Progenitor cell of endocrine pancreas (in vitro differentiated cells): ENCODE measurements around the gene EPHA4. TPM values are rescaled to one million over a fixed set of nuclear protein-coding genes. Genes with fewer than 3 reads are reported as not detected.

Experiments
- DNase-seq: peaks from one replicate; pipeline ENCODE4 v3.0.0; 2021; ENCODE audit warnings: low spot score; ENCODE audit not compliant: unreplicated experiment
- H3K27ac Mint-ChIP-seq: 2 replicates; pipeline ENCODE4 v1.8.0; 2021; ENCODE audit warnings: mild to moderate bottlenecking, moderate library complexity, mixed read lengths
- H3K27me3 Mint-ChIP-seq: 2 replicates; pipeline ENCODE4 v1.8.0; 2021; ENCODE audit warnings: mixed read lengths
- H3K36me3 Mint-ChIP-seq: 2 replicates; pipeline ENCODE4 v1.8.0; 2022; ENCODE audit warnings: mixed read lengths; ENCODE audit not compliant: insufficient read depth
- H3K4me1 Mint-ChIP-seq: 2 replicates; pipeline ENCODE4 v1.8.0; 2021; ENCODE audit warnings: low read depth, mixed read lengths
- H3K4me3 Mint-ChIP-seq: 2 replicates; pipeline ENCODE4 v1.8.0; 2021; ENCODE audit warnings: low read depth, mild to moderate bottlenecking, moderate library complexity, mixed read lengths
- H3K9me3 Mint-ChIP-seq: 2 replicates; pipeline ENCODE4 v1.8.0; 2021; ENCODE audit warnings: low read depth, mixed read lengths
- total RNA-seq: library from RNA; stranded (reverse); gene quantifications from 2 replicates; pipeline ENCODE4 v1.2.1, GENCODE V29; 2021
- TF ChIP-seq, protein P1 (sequence below): fragments of 200-600 bp; sonication (generic); IDR thresholded peaks from one replicate; pipeline ENCODE4 v1.5.0; 2021; ENCODE audit warnings: antibody characterized with exemption, mild to moderate bottlenecking; ENCODE audit not compliant: unreplicated experiment

EPHA4 gene
- total RNA-seq, 1 donor from 2014 or later, result 41.4 TPM

DNA sequence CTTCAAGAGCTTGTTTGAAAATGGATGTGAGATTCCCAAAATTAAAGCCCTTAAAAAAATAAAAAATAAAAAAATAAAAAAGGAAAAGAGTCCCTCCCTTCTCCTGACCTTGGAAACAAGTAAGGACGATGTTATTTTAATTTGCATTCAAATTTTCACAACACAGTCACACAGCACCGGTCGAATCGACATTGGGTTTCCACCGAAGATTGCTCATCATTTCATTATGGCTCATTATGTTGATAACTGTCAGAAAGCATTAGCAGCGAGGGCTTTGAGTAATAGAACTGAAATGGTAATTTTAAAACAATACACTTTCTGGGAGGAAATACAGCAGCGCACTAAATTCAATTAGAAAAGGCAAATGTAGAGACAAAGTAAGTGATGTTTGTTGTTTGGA lies 78.7 kb downstream of the EPHA4 start:
- H3K27ac Mint-ChIP-seq, result no peak overlapping the region
- peaks cover 4% of the 10 kb centered on the region for H3K36me3 Mint-ChIP-seq
- TF ChIP-seq, protein P1, sequence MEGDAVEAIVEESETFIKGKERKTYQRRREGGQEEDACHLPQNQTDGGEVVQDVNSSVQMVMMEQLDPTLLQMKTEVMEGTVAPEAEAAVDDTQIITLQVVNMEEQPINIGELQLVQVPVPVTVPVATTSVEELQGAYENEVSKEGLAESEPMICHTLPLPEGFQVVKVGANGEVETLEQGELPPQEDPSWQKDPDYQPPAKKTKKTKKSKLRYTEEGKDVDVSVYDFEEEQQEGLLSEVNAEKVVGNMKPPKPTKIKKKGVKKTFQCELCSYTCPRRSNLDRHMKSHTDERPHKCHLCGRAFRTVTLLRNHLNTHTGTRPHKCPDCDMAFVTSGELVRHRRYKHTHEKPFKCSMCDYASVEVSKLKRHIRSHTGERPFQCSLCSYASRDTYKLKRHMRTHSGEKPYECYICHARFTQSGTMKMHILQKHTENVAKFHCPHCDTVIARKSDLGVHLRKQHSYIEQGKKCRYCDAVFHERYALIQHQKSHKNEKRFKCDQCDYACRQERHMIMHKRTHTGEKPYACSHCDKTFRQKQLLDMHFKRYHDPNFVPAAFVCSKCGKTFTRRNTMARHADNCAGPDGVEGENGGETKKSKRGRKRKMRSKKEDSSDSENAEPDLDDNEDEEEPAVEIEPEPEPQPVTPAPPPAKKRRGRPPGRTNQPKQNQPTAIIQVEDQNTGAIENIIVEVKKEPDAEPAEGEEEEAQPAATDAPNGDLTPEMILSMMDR, result no peak
- H3K27me3 Mint-ChIP-seq, result no peaks in the 10 kb centered on the region
- H3K4me1 Mint-ChIP-seq, result peaks cover 26% of the 10 kb centered on the region
- no peak for DNase-seq
- H3K4me3 Mint-ChIP-seq, result no peak overlapping the region
- no peaks in the 10 kb centered on the region for H3K9me3 Mint-ChIP-seq

DNA sequence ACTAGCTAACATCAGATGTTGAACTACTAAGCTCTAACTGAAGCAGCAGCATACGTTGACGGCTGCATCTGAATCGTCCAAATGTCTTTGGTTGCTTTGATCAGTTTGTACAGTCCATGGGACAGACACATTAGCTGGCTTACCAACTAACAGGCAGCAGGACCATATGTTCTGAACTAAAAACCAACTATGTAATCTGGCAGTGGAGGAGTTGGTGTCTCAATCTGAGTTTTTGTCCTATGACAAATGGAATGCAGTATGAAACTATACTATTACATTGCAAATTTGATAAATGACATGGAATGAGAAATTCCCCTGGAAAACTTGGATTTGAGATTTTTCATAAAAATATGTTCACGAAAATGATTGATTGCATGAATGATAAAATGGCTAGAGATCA lies 79.5 kb downstream of the EPHA4 start:
- Mint-ChIP-seq H3K27ac (no peak overlapping the region), H3K9me3 (no peaks in the 10 kb centered on the region), H3K27me3 (no peaks in the 10 kb centered on the region), H3K4me3 (no peak overlapping the region), H3K36me3 (peaks cover 2% of the 10 kb centered on the region), H3K4me1 (peaks cover 26% of the 10 kb centered on the region)
- TF ChIP-seq, protein P1, result no peak
- DNase-seq, result no peak

DNA sequence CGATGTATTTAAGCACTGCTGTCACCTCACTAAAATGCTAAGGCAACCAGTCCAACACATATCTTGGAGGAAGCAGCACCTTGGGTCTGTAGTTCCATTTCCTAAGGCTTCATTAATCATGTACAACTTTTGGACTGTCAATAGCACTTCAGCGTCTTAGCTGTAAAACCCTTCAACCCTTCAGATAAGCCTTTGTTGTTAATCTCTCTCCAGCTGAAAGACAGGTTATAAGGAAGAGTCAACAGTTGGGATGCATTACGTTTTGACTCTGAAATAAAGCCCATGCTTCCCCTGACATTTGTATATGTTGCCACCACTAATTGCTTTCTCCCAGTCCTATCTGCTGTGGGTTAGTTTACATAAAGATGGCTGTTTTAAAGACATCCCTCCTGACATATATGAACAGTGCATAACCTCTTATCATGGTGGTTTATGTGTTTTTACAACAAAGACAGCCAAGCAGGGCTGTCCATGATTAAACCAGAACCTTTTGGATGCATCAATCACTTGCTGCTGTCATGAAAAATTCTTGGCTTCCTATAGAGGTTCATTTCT lies 81.5 kb downstream of the EPHA4 start:
- Mint-ChIP-seq H3K4me3 (no peak overlapping the region), H3K27me3 (no peaks in the 10 kb centered on the region), H3K4me1 (peaks cover 22% of the 10 kb centered on the region), H3K36me3 (peaks cover 2% of the 10 kb centered on the region), H3K9me3 (no peaks in the 10 kb centered on the region), H3K27ac (no peak overlapping the region)
- TF ChIP-seq, protein P1, result no peak
- DNase-seq, result no peak

DNA sequence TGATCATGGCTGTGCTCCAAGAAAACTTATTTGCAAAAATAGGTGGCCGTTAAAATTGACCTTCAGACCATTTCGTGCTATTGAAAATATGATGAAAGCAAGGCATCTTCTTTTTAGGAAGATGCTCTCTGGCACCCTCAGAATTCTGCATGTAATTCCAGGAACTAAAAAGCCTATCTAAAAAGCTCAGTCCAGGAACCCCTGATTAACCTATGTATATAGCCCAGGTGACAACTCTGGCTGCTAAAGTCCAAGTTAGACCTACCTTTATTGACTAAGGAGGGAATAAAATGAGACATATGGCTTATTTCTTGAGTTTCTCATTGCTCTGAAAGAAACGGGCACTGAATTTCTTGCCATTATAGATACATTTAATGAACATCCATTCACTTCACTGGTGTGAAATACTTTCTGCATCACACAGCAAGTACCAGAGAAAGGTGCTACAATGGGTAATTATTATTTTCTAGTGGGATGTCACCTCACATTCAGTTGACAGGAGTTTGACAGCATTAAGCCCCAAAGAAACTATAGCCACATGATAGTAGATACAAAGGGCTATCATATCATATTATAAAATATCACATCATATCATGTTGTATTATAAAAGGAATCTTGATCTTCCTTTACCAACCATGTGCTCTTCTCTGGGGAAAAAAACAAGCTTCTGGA lies 83.8 kb downstream of the EPHA4 start:
- Mint-ChIP-seq H3K4me3 (no peak overlapping the region), H3K27me3 (no peaks in the 10 kb centered on the region), H3K9me3 (no peaks in the 10 kb centered on the region), H3K27ac (no peak overlapping the region), H3K4me1 (peaks cover 8% of the 10 kb centered on the region), H3K36me3 (no peaks in the 10 kb centered on the region)
- TF ChIP-seq, protein P1, result no peak
- DNase-seq, result no peak

DNA sequence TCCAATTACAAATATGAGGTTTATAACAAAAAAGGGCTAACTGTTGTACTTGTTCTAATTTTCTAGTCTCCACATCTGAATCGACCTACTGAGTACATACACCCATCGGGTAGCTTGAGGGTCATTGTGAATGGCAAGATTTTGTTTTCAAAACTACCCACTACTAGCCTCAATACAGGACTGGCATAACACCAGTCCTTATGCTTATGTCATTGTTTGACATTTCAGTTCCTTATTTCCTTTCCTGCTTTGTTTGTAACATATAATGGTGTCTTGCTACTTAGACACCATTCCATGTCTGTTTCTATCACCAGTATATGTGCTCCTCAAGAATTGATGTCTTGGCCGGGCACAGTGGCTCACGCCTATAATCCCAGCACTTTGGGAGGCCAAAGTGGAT lies 86.0 kb downstream of the EPHA4 start:
- Mint-ChIP-seq H3K27ac (no peak overlapping the region), H3K4me1 (peaks cover 7% of the 10 kb centered on the region), H3K9me3 (no peaks in the 10 kb centered on the region), H3K36me3 (peaks cover 8% of the 10 kb centered on the region), H3K4me3 (no peak overlapping the region), H3K27me3 (no peaks in the 10 kb centered on the region)
- TF ChIP-seq, protein P1, result no peak
- DNase-seq, result no peak
